HG02981 (cell line): ENCODE data around the gene RAMACL.

ENCODE experiments used
- ATAC-seq: cut with Tn5 transposase; IDR thresholded peaks from one replicate; pipeline ENCODE4 v1.9.1; 2021; ENCODE audit warnings: mild to moderate bottlenecking, moderate library complexity; ENCODE audit not compliant: unreplicated experiment

The RAMACL gene

GRCh38 chr6:166579237-166579850, 7.1 kb downstream of the RAMACL start:
- ATAC-seq, result no peak

DNA sequence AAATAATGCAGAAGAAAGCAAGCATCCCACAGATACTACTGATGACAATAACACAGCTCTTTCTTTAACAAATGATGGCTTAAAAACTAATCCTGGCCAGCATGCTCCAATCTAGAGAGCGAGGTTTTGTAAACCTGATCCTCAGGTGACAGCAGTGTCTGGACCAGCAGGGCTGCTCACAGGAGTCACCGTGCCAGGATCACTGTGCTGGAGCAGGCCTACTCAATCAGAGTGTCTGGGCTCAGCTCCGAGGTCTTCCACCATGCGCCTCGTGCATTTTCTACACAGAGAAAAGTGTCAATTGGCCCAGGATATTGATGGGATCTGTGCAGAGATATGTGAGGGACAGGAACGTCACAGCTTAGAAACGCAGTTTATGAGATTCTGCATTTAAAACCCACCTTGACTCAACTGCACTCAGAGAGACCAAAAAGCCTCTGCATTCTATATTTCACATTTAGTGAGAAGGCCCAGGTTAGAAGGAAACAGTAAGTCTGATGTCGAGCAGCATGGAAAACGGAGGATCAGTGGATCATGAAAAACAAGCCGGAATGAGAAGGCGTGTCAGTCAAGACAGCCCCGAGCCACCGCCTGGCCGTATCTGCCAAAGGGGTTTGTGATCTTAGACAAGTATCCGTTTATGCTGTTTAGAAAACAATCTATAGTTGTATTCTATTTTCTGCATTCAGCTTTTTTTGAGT, 7.8 kb downstream of the RAMACL start:
- ATAC-seq, result no peak

DNA sequence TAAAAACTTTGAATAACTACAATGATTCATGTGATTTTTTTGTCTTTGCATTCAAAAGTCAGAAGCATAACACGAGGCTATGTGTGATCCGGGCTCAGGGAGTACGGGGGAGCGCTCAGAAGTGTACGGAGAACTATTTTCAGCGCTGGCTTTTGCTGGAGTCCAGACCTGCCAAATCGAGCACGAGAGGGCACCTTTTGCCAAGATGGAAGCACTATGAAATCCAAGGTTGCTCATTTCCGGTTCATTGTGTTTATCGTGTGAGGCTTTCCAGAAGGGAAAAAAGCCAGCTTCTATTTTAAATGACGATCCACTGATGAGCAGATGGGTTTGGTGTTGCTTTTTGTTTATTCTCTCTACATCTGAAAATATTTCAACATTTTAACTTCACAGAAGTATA, 11.3 kb downstream of the RAMACL start:
- ATAC-seq, result no peak

- ATAC-seq, result no peak
These were observed 12.8 kb downstream of the RAMACL start for GRCh38 chr6:166573511-166574216.

- no peak for ATAC-seq
These were observed 13.9 kb downstream of the RAMACL start for GRCh38 chr6:166572370-166573261.

- no peak for ATAC-seq
These were observed 15.4 kb downstream of the RAMACL start for GRCh38 chr6:166570929-166571713.

GRCh38 chr6:166569206-166569605, 17.3 kb downstream of the RAMACL start:
- no peak for ATAC-seq

DNA sequence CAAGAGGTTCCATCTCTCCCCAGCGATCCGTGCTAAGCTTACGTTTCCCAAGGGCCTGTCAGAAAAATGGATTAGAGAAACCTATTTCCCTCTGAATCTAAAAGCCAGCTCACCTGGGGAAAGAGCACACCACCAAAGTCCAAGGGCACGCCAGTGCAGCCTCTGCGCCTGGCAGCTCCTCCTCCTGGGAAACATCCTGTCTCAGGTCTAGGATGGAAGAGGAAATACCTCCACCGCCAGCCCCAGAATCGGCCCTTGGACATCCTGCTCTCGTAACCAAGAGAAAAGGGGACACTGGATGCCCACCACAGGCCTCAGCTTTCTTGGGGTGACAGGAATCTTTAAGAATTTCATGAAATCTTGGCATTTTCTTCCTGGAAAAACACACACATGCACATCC, 18.7 kb downstream of the RAMACL start:
- no peak for ATAC-seq

DNA sequence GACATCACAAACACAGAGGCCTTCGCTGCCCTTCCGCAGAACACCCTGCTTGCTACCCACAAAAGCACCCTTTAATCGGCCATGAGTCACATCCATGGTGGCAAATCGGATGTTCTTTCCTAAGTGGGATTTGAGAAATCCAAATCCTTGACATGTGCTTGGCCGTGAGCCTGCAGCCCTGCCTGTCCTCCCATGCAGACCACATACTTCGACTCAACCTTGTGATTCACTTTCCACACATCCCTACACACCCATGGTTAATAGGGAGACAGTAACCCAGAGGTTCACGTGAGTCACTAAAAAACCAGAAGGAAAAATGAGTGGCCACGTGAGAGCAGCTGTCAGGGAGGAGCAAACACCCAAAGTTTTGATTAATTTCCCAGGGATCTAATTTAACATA, 19.4 kb downstream of the RAMACL start:
- no peak for ATAC-seq

DNA sequence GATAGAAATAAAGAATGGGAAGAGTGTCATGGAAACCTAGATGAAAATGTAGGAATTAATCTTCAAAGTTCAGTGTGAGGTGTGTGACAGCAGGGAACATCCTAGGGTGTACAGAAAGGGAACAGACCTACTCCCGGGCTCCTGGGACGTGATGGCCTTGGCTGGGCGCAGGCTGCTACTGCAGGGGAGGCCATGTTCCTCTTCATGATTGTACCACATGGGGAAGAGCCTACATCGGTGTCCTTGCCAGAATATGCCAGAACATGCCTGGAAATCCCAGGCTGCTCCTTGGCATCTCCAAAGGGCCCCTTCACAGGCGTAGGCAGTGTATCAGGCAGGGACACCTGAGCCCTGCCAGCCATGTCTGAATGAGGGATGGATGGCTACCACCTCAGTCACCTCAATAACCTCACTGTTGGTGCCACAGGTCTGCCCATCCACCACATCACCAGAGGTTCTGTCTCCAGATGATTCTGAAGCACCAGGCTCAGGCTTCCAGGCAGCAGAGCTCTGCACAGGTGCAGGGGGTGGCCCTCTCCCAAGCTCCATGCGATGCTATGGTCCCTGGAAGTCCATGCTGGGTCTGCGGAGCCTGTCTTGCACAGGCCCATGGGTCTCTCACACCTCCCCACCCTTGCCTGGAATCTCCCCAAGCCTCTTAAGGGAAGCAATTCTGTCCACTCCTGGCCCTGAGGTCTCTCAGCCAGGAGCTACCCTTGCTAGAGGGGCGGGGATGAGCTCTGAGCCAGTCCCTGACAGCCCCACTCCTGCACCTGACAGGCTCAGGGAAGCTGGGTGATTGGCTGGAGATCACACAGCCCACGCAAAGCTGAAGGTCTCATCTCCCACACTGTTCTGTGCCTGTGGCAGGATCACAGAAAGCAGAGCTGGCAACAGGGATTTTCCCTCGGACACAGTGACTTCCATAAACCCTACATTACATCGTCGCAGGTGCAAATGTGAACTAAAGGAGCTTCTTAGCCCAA, 20.2 kb downstream of the RAMACL start:
- ATAC-seq, result no peak

GRCh38 chr6:166565084-166565967, 21.2 kb downstream of the RAMACL start:
- no peak for ATAC-seq

DNA sequence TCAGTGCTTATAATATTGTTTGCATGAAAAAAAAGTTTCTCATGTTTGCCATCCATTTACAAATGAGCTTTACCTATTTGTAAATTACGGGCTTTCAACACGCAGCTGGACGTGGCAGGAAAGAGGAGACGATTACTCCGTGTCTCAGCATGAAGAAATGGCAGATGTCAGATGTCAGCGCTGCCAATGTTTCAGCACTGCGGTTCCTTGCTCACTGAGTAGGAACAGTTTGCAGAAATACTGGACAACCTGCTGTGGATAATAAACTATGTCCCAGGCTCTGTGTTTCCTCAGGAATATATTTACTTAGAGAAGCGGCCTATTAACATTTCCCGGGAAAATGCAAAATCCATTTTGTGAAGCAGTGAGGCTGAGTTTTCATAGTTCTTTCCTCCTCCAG, 22.7 kb downstream of the RAMACL start:
- no peak for ATAC-seq

DNA sequence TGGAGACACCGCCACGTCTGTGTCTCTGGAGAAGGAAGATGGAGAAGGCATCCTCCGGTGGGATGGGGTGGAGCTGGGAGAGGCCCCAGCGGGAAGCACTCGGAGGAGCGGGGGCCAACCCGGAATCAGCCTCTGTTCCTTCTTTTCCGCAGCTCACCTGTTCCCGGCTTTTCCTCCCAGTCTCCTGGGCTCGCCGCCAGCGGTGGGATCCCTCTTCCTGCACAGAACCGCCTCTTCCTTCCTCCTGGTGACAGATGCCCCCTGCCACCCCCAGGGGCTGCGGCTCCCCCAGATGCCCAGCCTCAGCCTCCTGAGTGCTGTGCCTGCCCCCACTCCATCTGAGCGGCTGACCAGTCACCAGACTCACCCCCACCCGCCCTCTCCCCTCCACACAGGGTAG, 23.3 kb downstream of the RAMACL start:
- no peak for ATAC-seq

DNA sequence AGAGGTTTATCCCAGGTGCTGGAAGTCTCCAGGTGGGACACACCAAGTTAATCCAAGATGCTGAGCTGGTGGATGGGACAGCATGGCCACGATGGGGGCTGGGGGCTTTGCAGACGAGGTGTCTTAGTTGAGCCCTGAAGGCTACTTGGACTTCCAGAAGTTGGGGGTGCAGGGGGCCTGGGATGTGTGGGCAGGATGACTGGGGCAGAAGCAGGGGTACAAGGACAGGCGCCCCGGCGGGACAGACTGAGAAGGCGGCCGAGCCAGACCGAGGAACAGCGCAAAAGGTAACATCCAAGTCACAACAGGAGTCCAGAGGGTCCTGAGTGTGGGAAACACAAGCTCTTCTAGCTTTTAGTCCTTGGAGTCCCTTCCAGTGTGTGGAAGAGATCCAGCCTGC, 23.8 kb downstream of the RAMACL start:
- ATAC-seq, result no peak

GRCh38 chr6:166561771-166562359, 24.6 kb downstream of the RAMACL start:
- ATAC-seq, result no peak

DNA sequence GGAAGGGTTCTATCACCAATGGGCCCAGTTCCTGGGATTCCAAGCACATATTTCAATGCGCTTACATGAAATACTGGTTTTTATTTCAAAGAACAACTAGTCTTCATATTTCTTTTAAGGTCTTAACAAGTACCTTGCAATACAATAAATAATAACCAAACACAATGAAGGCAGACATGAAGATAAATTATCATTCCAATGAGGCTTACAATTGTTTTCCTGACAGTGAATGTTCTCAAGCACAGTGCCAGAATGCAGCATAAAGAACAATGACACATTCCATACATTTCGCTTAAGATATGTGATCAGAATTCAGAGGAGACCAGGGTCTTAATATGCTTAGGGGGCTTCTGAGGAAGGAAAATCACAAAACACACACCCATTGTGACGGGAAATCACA, 26.3 kb downstream of the RAMACL start:
- no peak for ATAC-seq

DNA sequence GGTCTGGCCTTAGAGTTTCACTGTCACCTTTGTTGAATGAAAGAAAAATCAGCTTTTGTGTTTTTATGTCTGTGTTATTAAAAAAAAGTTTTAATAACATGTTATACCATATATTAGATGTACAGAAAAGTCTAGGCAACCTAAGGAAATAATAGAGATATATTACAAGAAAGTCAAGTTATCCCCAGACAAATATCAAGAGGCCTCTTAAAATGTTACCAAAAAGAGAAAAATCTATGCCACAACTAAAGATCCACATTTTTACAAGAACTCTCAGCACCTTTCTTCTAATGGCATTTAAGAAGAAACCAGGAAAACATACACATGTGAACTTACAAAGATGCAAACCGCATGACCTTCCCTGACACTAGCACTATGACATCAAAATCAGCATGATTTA, 26.8 kb downstream of the RAMACL start:
- no peak for ATAC-seq

DNA sequence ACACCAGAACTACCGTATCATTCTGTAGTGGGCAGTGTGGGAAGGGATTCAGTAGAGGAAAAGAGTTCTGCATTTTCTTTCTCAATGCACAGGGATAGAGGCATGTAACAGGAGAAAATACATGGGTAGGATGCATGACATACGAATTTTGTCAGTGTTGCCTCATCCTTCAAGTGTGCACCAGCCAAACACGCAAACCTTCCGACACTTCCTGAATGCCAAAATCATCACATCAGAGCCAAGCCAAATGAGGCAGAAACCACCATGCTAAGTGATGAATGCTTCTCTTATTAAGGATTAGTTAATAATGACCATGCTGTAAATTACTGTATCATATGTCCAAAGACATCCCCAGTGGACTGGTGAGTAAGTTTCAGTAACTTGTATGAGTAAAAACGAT, 27.3 kb downstream of the RAMACL start:
- no peak for ATAC-seq
